Activated CD8-positive, alpha-beta T cell treated with anti-CD3 and anti-CD28 coated beads, Interleukin-2, amount 10 ng/mL, durations not matched to agents 7 days and 5 days (primary cell): ENCODE measurements around the gene BHLHA9. TPM values are rescaled to one million over a fixed set of nuclear protein-coding genes. Genes with fewer than 3 reads are reported as not detected.

Experiments used
- ATAC-seq: fragments of 150-1000 bp; cut with Tn5 transposase; one replicate; pipeline ENCODE4 v1.10.0; 2021; ENCODE audit warnings: moderate library complexity
- CTCF ChIA-PET: fragments of 350-600 bp; sonication (Branson Sonifier 250); formaldehyde crosslinking; loops from one replicate; lab custom pipeline; 2021; ENCODE audit warnings: antibody characterized with exemption; lab: Charles Lee
- POLR2A ChIA-PET: fragments of 350-600 bp; sonication (Branson Sonifier 250); formaldehyde crosslinking; loops from one replicate; lab custom pipeline; 2021; ENCODE audit warnings: antibody characterized with exemption; lab: Charles Lee
- DNase-seq: peaks from one replicate; pipeline ENCODE4 v3.0.0-alpha.2; 2020
- H3K27ac Mint-ChIP-seq: one replicate; pipeline ENCODE4 v1.8.0; 2021; ENCODE audit warnings: mild to moderate bottlenecking, mixed read lengths
- H3K27me3 Mint-ChIP-seq: one replicate; pipeline ENCODE4 v1.8.0; 2021; ENCODE audit warnings: low read depth, mixed read lengths
- H3K36me3 Mint-ChIP-seq: one replicate; pipeline ENCODE4 v1.8.0; 2021; ENCODE audit warnings: low read depth, mixed read lengths
- H3K4me1 Mint-ChIP-seq: one replicate; pipeline ENCODE4 v1.8.0; 2021; ENCODE audit warnings: low read depth, mixed read lengths
- H3K4me3 Mint-ChIP-seq: one replicate; pipeline ENCODE4 v1.8.0; 2021; ENCODE audit warnings: mild to moderate bottlenecking, mixed read lengths
- H3K9me3 Mint-ChIP-seq: one replicate; pipeline ENCODE4 v1.8.0; 2022; ENCODE audit warnings: mixed read lengths; ENCODE audit not compliant: insufficient read depth
- total RNA-seq, 2 experiments: library from RNA; stranded (reverse); gene quantifications; one replicate each; pipeline ENCODE4 v1.2.3, GENCODE V29; 2021

Gene BHLHA9
- total RNA-seq, 2 experiments from 2014 or later, result not detected

DNA sequence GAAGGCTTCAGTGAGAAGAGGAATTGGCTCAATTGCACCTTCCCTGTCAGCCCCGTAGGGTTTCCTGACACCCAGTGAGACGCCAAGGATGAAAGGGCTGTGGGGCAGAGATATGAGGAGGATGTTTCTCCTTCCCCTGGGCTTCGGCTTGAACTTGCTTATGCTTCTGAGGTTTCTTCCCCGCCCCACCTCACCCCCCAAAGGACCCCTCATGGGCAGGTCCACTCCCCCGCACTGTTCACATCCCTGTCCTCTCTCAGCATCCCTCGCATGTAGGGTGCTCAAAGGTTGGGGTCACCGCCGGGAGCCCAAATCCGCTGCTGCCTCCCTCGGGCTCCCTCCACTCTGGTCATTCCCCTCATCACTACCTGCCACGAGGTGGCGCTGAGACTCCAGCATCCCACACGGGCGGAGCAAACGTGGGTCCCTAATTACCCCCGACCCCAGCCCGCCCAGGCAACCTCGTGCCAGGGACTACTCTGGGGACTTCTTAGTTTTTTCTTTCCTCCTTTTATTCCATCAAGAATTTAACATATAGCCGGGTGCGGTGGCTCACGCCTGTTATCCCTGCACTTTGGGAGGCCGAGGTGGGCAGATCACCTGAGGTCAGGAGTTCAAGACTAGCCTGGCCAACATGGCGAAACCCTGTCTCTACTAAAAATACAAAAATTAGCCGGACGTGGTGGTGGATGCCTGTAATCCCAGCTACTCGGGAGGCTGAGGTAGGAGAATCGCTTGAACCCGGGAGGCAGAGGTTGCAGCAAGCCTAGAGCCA, 5.9 kb downstream of the BHLHA9 start:
- H3K27me3 Mint-ChIP-seq, result peaks cover 24% of the 10 kb centered on the region
- H3K36me3 Mint-ChIP-seq, result no peaks in the 10 kb centered on the region
- POLR2A ChIA-PET, result no interaction called here
- DNase-seq, result peak; percentile 80
- peak overlapping the region; percentile 48 for H3K27ac Mint-ChIP-seq
- peaks cover 10% of the 10 kb centered on the region for H3K4me1 Mint-ChIP-seq
- CTCF ChIA-PET, result interaction anchor here (6.0 kb wide), 1 partner anchor 56 kb away, joined by 45 read pairs; no protein-coding TSS in a partner anchor
- peak; percentile 87 for ATAC-seq
- peak overlapping the region; percentile 46 for H3K4me3 Mint-ChIP-seq
- no peaks in the 10 kb centered on the region for H3K9me3 Mint-ChIP-seq

- POLR2A ChIA-PET, result no interaction called here
- H3K27me3 Mint-ChIP-seq, result no peaks in the 10 kb centered on the region
Measured at GRCh38 chr17:1280652-1281051, 10.4 kb downstream of the BHLHA9 start.

DNA sequence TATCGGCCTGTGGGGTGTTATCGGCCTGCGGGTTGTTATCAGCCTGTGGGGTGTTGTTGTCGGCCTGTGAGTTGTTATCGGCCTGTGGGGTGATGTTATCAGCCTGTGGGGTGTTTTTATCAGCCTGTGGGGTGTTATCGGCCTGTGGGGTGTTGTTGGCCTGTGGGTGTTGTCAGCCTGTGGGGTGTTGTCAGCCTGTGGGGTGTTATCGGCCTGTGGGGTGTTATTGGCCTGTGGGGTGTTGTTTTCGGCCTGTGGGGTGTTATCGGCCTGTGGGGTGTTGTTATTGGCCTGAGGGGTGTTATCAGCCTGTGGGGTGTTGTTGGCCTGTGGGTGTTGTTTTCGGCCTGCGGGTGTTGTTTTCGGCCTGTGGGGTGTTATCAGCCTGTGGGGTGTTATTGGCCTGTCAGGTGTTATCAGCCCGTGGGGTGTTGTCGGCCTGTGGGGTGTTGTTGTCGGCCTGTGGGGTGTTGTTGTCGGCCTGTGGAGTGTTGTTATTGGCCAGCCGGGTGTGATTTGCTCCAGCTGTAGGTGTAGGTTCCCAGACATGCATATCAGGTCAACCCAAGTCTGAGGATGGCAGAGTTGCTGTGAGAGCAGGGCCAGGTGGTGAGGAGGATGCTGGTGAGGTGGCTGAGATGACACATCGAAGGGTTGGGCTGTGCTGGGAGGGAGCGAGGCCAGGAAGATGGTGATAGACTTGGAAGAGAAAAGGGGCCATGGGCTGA, 16.3 kb downstream of the BHLHA9 start:
- no peak for ATAC-seq
- peaks cover 6% of the 10 kb centered on the region for H3K9me3 Mint-ChIP-seq
- ChIA-PET CTCF (no interaction called here), POLR2A (no interaction called here)
- DNase-seq, result no peak
- peaks cover 2% of the 10 kb centered on the region for H3K27me3 Mint-ChIP-seq
- no peak overlapping the region for H3K4me3 Mint-ChIP-seq
- peaks cover 3% of the 10 kb centered on the region for H3K4me1 Mint-ChIP-seq
- peaks cover 4% of the 10 kb centered on the region for H3K36me3 Mint-ChIP-seq
- no peak overlapping the region for H3K27ac Mint-ChIP-seq

More at GRCh38 chr17:1280652-1281051, 10.4 kb downstream of the BHLHA9 start:
- Mint-ChIP-seq H3K4me1 (peaks cover 8% of the 10 kb centered on the region), H3K36me3 (no peaks in the 10 kb centered on the region), H3K4me3 (no peak overlapping the region), H3K27ac (no peak overlapping the region), H3K9me3 (no peaks in the 10 kb centered on the region)
- ATAC-seq (no peak), DNase-seq (no peak)
- CTCF ChIA-PET, result interaction anchor here (1.0 to 6.0 kb wide), 3 partner anchors 22 to 350 kb away, joined by 3 to 45 read pairs (median 3); no protein-coding TSS in a partner anchor

GRCh38 chr17:1289695-1290094, 19.5 kb downstream of the BHLHA9 start:
- Mint-ChIP-seq H3K4me3 (no peak overlapping the region), H3K4me1 (peaks cover 30% of the 10 kb centered on the region), H3K9me3 (peaks cover 6% of the 10 kb centered on the region), H3K27me3 (peaks cover 5% of the 10 kb centered on the region), H3K36me3 (peaks cover 10% of the 10 kb centered on the region), H3K27ac (peak overlapping the region; percentile 31)
- ATAC-seq, result no peak
- CTCF ChIA-PET, result no interaction called here
- POLR2A ChIA-PET, result no interaction called here
- no peak for DNase-seq

DNA sequence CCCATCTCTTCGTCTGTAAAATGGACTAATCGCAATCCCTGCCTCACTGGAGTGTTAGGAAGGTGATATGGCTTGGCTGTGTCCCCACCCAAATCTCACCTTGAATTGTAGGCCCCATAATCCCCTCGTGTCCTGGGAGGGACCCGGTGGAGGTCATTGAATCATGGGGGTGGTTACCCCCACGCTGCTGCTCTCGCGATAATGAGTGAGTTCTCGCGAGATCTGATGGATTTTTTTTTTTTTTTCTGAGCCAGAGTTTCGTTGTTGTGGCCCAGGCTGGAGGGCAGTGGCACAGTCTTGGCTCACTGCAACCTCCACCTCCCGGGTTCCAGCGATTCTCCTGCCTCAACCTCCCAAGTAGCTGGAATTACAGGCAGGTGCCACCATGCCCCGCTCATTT, 20.4 kb downstream of the BHLHA9 start:
- Mint-ChIP-seq H3K27ac (no peak overlapping the region), H3K4me3 (no peak overlapping the region), H3K27me3 (peaks cover 5% of the 10 kb centered on the region), H3K9me3 (peaks cover 6% of the 10 kb centered on the region), H3K4me1 (peaks cover 40% of the 10 kb centered on the region), H3K36me3 (peaks cover 10% of the 10 kb centered on the region)
- ChIA-PET POLR2A (no interaction called here), CTCF (no interaction called here)
- no peak for ATAC-seq
- DNase-seq, result no peak

DNA sequence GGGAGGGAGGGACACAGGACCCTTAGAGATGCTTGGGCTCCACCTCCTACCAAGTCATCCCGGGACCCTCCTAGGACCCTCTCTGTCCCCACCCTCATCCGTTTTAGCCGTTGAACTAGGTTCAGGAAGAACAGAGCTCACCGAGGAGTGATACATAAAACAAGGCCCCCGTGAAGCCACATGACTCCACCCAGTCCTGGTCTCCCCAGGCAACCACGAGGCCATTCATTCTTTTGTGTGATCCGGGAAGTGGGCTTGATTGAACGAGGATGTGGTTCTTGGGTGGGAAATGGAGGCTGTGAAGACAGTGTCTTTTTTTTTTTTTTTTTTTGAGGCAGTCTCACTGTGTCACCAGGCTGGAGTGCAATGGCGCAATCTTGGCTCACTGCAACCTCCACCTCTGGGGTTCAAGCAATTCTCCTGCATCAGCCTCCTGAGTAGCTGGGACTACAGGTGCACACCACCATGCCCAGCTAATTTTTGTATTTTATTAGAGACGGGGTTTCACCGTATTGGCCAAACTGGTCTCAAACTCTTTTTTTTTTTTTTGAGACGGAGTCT, 24.0 kb downstream of the BHLHA9 start:
- Mint-ChIP-seq H3K4me3 (peak overlapping the region; percentile 60), H3K27me3 (peaks cover 12% of the 10 kb centered on the region), H3K36me3 (peaks cover 10% of the 10 kb centered on the region), H3K4me1 (peaks cover 72% of the 10 kb centered on the region), H3K9me3 (peaks cover 6% of the 10 kb centered on the region), H3K27ac (peak overlapping the region; percentile 99)
- DNase-seq, result peak; percentile 96
- POLR2A ChIA-PET, result interaction anchor here (1.0 kb wide), 1 partner anchor 93 kb away, joined by 7 read pairs; no protein-coding TSS in a partner anchor
- ATAC-seq, result peak; percentile 89
- CTCF ChIA-PET, result interaction anchor here (0.7 to 1.6 kb wide), 4 partner anchors 38 to 172 kb away, joined by 3 to 13 read pairs (median 3); no protein-coding TSS in a partner anchor

DNA sequence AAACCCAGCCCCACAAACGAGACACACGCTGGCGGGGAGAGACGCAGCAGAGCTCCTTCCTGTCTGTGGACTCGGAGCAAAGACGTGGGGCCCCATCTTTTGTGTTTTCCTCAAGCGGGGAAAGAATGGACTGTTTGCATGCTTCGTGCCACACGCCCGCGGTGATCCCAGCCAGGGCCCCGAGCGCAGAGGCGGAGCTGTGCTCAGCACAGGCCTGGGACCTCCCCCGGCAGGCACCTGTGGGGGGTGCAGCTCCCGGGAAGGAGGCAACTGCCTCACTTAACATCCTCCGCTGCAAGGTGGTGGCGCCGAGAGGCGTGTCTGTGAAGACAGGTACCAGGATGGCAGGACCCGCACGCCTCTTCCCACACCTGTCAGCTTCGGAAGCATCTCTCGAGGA, 28.4 kb downstream of the BHLHA9 start:
- peaks cover under 1% of the 10 kb centered on the region for H3K36me3 Mint-ChIP-seq
- peak; percentile 45 for ATAC-seq
- ChIA-PET CTCF (interaction anchor here (0.5 to 2.2 kb wide), 3 partner anchors 34 to 350 kb away, joined by 3 to 11 read pairs (median 4); no protein-coding TSS in a partner anchor), POLR2A (no interaction called here)
- peaks cover 60% of the 10 kb centered on the region for H3K4me1 Mint-ChIP-seq
- peak overlapping the region; percentile 36 for H3K4me3 Mint-ChIP-seq
- peak overlapping the region; percentile 46 for H3K27ac Mint-ChIP-seq
- peak; percentile 59 for DNase-seq
- H3K9me3 Mint-ChIP-seq, result no peaks in the 10 kb centered on the region
- H3K27me3 Mint-ChIP-seq, result peaks cover 12% of the 10 kb centered on the region

GRCh38 chr17:1299552-1300370, 29.5 kb downstream of the BHLHA9 start:
- Mint-ChIP-seq H3K27me3 (peaks cover 12% of the 10 kb centered on the region), H3K27ac (no peak overlapping the region), H3K36me3 (no peaks in the 10 kb centered on the region), H3K4me3 (no peak overlapping the region), H3K9me3 (no peaks in the 10 kb centered on the region), H3K4me1 (peaks cover 49% of the 10 kb centered on the region)
- ChIA-PET CTCF (no interaction called here), POLR2A (no interaction called here)
- ATAC-seq, result no peak
- DNase-seq, result no peak

DNA sequence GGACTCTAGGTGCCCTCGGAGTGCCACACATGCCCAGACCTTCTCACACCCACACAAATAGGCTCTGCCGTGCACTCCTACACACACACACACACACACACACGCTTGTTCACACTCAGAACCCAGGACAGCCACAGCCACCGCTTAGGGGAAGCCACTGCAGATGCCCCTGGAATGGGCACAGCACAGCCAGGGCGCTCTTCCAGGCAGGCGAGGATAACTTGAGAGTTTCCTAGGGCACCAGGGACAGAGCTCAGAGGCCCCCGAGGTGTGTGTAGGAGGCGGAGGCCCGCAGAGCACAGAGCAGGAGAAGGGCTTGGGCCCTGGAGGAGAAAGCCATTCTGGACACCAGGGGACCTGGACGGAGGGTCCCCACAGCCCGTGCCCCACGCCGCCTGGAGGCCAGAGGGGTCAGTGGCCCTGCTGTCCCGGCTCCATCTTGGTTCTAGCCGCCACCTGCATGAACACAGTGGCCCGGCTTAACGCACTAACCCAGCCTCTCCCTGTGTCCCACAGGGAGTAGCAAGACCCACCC, 30.2 kb downstream of the BHLHA9 start:
- ChIA-PET CTCF (no interaction called here), POLR2A (no interaction called here)
- no peak overlapping the region for H3K27ac Mint-ChIP-seq
- DNase-seq (no peak), ATAC-seq (no peak)
- peaks cover 12% of the 10 kb centered on the region for H3K27me3 Mint-ChIP-seq
- no peak overlapping the region for H3K4me3 Mint-ChIP-seq
- H3K9me3 Mint-ChIP-seq, result no peaks in the 10 kb centered on the region
- no peaks in the 10 kb centered on the region for H3K36me3 Mint-ChIP-seq
- H3K4me1 Mint-ChIP-seq, result peaks cover 42% of the 10 kb centered on the region

GRCh38 chr17:1301546-1301945, 31.3 kb downstream of the BHLHA9 start:
- ChIA-PET CTCF (no interaction called here), POLR2A (no interaction called here)
- no peaks in the 10 kb centered on the region for H3K36me3 Mint-ChIP-seq

GRCh38 chr17:1302761-1303160, 32.5 kb downstream of the BHLHA9 start:
- no peak for ATAC-seq
- H3K9me3 Mint-ChIP-seq, result no peaks in the 10 kb centered on the region
- POLR2A ChIA-PET, result no interaction called here

More at GRCh38 chr17:1301546-1301945, 31.3 kb downstream of the BHLHA9 start:
- H3K27ac Mint-ChIP-seq, result no peak overlapping the region
- H3K4me1 Mint-ChIP-seq, result peaks cover 32% of the 10 kb centered on the region
- H3K4me3 Mint-ChIP-seq, result no peak overlapping the region
- no peaks in the 10 kb centered on the region for H3K9me3 Mint-ChIP-seq
- no peak for ATAC-seq
- H3K27me3 Mint-ChIP-seq, result peaks cover 15% of the 10 kb centered on the region
- DNase-seq, result no peak

More at GRCh38 chr17:1302761-1303160, 32.5 kb downstream of the BHLHA9 start:
- Mint-ChIP-seq H3K27me3 (peaks cover 17% of the 10 kb centered on the region), H3K27ac (no peak overlapping the region), H3K4me1 (peaks cover 22% of the 10 kb centered on the region), H3K36me3 (no peaks in the 10 kb centered on the region), H3K4me3 (no peak overlapping the region)
- CTCF ChIA-PET, result interaction anchor here (1.5 kb wide), 1 partner anchor 30 kb away, joined by 3 read pairs; no protein-coding TSS in a partner anchor
- no peak for DNase-seq
